ENCODE data around the gene TRIM7.
"Not testable (repeated sequence)": the region's sequence is repeated elsewhere in the genome, so short reads cannot be mapped to it uniquely, and the experiment has no call there.

TRIM7 gene

GRCh38 chr5:181169459-181170236, 35.3 kb downstream of the TRIM7 start:
- not testable (repeated sequence) for DNase-seq

- no peak for DNase-seq
Observed at GRCh38 chr5:181168595-181169118, 36.3 kb downstream of the TRIM7 start.

- DNase-seq, result no peak
Observed at GRCh38 chr5:181167814-181168488, 37.0 kb downstream of the TRIM7 start.

- DNase-seq, result no peak
Observed at GRCh38 chr5:181166812-181167733, 37.9 kb downstream of the TRIM7 start.

- no peak for DNase-seq
Observed at GRCh38 chr5:181164076-181164952, 40.7 kb downstream of the TRIM7 start.

- DNase-seq, result no peak
Observed at GRCh38 chr5:181163487-181164075, 41.4 kb downstream of the TRIM7 start.

GRCh38 chr5:181161534-181162175, 43.3 kb downstream of the TRIM7 start:
- no peak for DNase-seq

GRCh38 chr5:181160755-181161533, 44.1 kb downstream of the TRIM7 start:
- peak; percentile 32 for DNase-seq

- peak; percentile 53 for DNase-seq
Observed at GRCh38 chr5:181160152-181160754, 44.7 kb downstream of the TRIM7 start.

- DNase-seq, result peak; percentile 26
Observed at GRCh38 chr5:181159286-181160151, 45.5 kb downstream of the TRIM7 start.

GRCh38 chr5:181158869-181159268, 46.1 kb downstream of the TRIM7 start:
- no peak for DNase-seq

- DNase-seq, result no peak
Observed at GRCh38 chr5:181156758-181157157, 48.2 kb downstream of the TRIM7 start.

GRCh38 chr5:181153814-181154213, 51.2 kb downstream of the TRIM7 start:
- no peak for DNase-seq

GRCh38 chr5:181152406-181152805, 52.6 kb downstream of the TRIM7 start:
- no peak for DNase-seq

GRCh38 chr5:181151146-181151545, 53.9 kb downstream of the TRIM7 start:
- DNase-seq, result no peak

- no peak for DNase-seq
Observed at GRCh38 chr5:181149806-181150733, 54.9 kb downstream of the TRIM7 start.

- no peak for DNase-seq
Observed at GRCh38 chr5:181149355-181149754, 55.6 kb downstream of the TRIM7 start.

All from activated gamma-delta T cell (primary cell).